T47D (cell line): Measurements from ENCODE around the gene ARSJ.
"Not testable (repeated sequence)": the region's sequence is repeated elsewhere in the genome, so short reads cannot be mapped to it uniquely, and the experiment has no call there.

Source experiments
- DNase-seq, 2 experiments: peaks; one replicate each; pipeline versions ENCODE4 v3.0.0 to v3.0.0-alpha.2; 2011 to 2012; ENCODE audit warnings: low read depth in 1 of 2, low spot score in 1 of 2
- JUND ChIP-seq: IDR thresholded peaks from 2 replicates; pipeline ENCODE4 v1.6.1; 2012; ENCODE audit warnings: low read depth
- in situ Hi-C: cut with HindIII; loops from 2 replicates; pipeline ENCODE4 v1.10.0; 2016; ENCODE audit warnings: low sequenced_read_pairs, low pct_unique_long_range_greater_than_20kb

Gene ARSJ

DNA sequence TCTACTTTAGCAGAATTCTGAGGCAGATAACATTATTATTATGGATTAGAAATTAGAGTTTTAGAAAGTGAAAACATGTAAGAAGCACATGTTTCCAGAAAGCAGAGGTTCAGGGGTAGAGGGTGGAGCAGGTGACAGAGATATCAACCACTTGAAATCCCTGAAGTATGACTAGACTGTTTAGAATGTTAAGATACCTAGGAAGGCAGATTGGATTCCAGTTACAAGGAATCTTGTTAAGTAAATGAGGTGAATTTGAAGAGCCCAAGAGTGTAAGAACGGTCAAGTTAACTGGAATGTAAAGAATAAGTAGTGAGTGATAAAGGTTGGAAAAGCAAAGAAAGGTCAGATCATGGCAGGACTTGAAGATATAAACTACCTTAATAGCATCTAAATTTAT, 37.6 kb downstream of the ARSJ start:
- no peak for TF ChIP-seq JUND
- DNase-seq, result no peak
- in situ Hi-C loops, result no loop called here

DNA sequence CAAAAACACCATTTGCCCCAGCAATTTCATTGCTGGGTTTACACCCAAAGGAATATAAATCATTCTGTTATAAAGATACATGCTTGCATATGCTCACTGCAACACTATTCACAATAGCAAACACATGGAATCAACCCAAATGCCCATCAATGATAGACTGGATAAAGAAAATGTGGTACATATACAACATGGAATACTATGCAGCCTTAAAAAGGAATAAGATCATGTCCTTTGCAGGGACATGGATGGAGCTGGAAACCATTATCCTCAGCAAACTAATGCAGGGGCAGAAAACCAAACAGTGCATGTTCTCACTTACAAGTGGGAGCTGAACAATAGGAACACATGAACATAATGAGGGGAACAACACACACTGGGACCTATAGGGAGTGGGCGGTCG, 39.3 kb downstream of the ARSJ start:
- DNase-seq, in situ Hi-C loops: not testable (repeated sequence)

DNA sequence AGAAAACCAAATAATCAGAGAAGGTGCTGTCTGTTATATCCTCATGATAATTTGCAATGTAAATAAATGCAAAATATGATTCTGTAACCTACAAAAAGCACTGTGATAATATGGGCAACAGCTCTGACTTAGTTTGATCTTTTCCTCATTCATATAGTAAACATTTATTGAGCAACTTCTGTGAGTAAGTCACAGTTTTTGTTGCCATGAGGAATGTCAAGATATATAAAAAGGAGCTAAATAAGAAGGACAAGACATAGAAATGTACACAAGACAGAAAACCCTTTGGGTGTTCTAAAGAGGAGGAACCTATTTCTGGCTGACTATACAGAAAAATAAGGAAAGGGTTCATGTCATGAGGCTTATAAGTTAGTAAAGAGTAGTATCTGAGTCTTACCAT, 44.3 kb downstream of the ARSJ start:
- DNase-seq, result no peak
- no peak for TF ChIP-seq JUND
- in situ Hi-C loops, result no loop called here

DNA sequence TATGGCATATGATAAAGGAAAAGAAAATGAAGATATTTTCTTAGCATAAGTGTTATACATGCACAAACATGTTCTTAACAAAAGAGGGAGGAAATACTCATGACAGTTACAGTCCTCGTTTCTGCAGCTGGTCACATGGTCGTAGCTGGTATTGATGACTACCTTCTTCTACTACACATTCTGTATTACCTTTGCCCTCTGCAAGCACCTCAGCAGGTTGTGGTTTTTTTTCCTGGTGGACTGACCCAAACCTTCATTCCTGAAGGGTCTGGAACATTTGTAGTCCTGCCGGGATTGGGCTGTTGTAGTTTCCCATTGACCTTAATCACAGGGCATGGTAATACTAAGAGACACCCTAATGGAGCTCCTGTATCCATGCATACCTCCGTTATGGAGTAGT, 54.7 kb downstream of the ARSJ start:
- DNase-seq, in situ Hi-C loops: not testable (repeated sequence)

DNA sequence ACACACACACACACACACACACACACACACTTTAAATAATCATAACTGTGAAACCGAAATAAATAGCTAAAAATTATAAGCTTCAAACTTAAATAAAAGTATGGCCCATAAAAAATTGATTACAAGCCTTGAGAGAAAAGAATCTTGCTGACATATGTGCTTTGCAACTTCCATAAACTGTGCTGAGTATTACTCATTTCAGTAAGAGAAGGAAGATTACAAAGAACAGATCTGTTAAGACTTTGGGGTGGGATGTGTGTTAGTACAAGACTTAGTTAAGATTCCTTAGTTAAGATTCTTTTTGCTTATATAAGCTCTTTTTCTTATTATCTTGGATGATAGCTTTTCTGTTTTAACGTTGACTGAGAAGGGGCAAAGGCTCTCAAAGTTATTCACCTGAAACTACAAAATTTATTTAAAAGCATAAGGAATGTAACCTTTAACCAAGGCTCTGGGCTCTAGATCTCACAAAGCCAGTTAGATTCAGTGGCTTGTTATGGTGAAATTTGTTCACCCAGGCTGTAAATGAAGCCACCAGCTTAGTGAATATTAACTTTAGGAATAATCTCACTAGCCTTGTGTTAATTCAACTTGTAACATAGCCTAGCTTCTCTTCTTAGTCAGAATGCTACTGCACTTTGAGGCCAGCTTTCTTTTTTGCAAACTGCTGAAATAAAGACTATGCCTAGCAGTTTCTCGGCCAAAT, 58.2 kb downstream of the ARSJ start:
- in situ Hi-C loops, result no loop called here
- DNase-seq, result no peak
- no peak for TF ChIP-seq JUND

DNA sequence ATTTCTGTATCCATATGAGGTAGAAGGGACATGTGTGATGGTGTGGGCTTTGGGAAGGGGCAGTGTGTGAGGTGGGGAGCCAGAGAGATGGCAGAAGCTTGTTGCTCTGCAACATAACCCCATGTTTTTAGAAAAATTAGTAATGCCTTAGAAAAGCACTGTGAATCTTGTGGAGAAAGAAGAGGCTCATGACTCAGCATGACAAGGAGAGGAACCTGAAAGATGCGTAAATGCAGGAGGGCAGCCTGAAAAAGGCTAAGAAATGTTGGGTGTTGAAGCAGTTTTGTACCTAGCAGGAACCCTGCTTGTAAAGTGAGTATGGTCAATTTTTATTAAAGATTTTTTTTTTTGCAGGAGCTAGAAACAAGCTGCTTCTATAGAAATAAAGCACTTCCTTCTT, 59.8 kb downstream of the ARSJ start:
- in situ Hi-C loops, result no loop called here
- DNase-seq, result no peak
- no peak for TF ChIP-seq JUND

DNA sequence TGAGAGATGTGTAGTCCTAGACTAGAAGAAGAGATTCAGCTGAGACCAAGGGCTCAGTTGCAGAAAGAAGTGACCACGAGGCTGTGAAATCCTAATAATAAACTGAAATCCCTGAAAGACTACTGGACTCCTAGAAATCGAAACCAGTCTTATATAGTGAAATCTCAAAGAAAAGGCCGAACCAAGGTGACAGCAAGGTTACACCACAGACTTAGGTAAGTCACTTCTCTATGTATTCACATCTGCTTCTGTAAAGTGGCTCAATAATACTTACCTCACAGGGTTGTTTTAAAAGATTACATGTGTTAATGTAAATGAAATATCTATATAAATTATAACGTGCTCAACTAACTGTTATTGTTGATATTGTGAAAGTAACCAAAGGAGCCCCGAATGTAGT, 60.3 kb downstream of the ARSJ start:
- in situ Hi-C loops, result no loop called here
- no peak for TF ChIP-seq JUND
- no peak for DNase-seq

DNA sequence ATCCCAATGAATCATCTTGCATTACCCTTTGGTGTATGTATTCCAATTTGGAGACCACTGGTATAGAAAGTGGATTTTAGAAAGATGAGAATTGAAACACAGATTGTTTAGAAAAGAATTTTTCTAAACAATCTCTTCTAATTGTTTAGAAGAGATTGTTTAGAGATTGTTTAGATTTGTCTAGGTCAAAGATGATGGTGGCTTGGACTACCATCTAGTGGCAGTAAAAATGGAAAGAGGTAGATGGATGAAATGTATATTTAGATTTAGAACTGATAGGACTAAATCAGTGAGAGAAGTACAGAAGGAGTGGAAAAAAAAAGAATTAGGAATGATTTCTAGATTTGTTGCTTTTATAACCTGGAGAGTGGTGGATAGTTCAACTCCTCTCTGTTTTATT, 70.6 kb downstream of the ARSJ start:
- in situ Hi-C loops, result no loop called here
- no peak for DNase-seq
- no peak for TF ChIP-seq JUND

DNA sequence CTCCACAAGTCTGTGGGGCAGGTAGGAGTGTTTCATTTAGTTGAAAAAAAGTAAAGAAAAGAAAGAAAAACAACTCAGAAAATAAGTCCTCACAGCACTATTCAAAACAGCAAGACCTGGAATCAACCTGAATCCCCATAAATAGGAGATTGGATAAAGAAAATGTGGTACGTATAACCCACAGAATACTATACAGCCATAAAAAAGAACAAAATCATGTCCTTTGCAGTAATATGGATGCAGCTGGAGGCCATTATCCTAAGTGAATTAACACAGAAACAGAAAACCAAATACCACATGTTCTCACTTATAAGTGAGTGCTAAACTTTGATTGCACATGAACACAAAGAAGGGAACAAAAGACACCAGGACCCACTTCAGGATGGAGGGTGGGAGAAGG, 71.9 kb downstream of the ARSJ start:
- no peak for DNase-seq
- in situ Hi-C loops, result no loop called here
- no peak for TF ChIP-seq JUND

DNA sequence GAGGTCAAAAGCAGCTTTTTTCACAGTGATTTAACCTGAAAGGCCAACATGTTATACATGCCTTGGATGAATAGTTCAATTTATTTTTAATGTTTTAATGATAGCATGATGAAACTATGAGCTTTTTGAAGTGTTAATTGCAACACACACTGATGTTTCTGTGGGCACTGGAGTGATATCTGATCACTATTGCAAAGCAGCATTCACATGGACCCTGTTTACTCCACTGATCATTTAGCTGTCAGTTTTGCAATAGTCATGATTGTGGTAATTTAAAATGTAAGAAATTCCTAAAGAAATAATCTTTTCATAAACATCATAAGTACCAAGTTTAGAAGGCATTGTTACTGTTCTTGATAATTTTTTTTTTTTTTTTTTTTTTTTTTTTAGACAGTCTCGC, 74.1 kb downstream of the ARSJ start:
- in situ Hi-C loops, result no loop called here
- no peak for TF ChIP-seq JUND
- no peak for DNase-seq

DNA sequence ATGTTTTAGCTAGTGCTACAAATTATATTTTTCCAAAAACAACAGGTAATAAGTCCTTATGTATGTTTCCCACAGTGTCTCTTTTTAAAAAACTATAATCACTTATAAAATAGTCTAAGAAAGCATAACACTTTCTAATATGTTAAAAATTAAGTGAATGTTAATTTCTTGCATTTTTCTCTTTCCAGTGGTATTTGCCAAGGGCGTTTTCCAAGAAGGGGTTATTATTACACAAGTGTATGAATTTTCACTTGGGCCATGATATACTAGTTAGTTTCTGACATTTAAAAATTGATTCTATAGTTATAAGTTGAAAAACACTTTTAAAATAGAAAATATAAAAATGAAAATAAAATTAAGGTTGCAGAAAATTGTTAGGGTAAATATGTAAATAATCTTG, 74.6 kb downstream of the ARSJ start:
- in situ Hi-C loops, result no loop called here
- no peak for TF ChIP-seq JUND
- DNase-seq, result no peak

DNA sequence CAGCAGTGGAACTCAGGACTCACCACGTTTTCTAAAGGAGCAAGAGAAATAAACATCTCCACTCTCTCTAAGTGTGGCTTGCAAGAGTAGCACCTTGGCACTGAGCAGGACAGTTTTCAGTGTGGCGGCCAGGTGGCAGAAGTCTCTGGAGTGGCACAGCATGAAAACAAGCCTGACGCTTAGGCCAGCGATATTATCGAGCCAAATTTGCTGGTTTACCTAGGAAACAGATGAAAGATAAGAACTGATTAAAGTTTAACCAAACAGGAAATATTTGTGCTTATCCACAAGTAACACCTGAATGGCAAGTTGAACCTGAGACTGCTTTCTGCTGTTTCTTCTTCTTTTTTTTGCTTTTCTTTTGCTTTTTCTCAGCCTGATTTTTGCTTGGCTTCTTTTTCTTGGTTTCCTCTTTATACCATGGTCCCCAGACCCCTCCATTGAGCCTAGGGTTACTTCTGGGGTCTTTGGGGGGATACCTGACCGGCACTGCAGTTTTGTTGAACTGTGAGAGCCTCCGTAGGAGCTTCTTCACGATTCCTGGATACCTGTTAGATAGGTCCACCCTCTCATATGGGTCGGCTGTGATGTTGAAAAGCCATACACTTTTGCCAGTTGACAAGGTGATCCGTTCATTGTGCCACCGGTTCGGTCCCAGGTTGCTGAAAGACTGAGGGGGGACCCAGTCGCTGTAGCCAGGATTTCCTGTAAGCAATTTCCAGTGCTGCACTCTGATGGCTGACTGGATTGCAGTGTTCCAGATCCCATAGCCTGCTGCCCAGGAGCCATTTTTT, 77.3 kb downstream of the ARSJ start:
- in situ Hi-C loops, result no loop called here
- DNase-seq, result peak; percentile 16 to 92
- TF ChIP-seq JUND, result peak; percentile 65

DNA sequence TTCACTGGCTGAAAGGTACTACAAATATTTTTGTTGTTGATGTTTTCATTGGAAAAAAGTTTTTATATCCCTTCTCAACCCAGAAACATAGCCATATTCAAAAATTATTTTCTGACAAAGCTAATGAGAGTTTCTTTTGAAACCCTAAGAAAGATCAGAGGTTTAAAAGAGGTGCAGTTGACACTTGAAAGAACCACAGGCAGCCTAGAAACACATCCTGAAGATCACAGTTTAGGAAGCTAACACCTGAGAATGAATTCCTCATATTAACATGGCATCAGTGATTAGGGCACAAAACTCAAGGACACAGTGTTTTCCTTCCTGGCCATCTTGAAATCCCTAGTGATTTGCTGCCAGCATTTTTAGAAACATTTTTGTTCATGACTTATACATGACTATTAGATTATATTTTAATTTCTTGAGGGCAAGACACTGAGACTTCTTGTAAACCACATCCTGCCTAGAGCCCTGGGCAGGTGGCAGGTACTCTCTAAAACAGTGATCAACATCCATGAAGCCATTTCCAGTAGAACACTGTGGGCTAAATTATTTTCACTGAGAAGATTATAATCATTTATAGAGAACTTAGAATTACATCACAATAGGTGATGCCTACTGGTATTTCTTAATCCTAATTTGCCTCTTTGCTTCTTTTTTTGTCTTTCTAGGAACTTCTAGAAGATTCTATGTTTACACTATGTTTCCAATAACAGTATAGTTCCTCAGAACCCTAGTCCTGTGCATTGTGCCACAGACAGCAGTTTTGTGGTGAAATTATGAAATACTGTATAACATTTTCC, 80.0 kb downstream of the ARSJ start:
- in situ Hi-C loops, result no loop called here
- no peak for DNase-seq
- TF ChIP-seq JUND, result no peak
